LNCAP (cell line): Measurements from ENCODE around the gene SCLY.

Source experiments
- CTCF ChIP-seq: fragments of 450-650 bp; IDR thresholded peaks from 2 replicates; pipeline ENCODE4 v1.5.1; 2017; ENCODE audit warnings: mild to moderate bottlenecking

SCLY gene

DNA sequence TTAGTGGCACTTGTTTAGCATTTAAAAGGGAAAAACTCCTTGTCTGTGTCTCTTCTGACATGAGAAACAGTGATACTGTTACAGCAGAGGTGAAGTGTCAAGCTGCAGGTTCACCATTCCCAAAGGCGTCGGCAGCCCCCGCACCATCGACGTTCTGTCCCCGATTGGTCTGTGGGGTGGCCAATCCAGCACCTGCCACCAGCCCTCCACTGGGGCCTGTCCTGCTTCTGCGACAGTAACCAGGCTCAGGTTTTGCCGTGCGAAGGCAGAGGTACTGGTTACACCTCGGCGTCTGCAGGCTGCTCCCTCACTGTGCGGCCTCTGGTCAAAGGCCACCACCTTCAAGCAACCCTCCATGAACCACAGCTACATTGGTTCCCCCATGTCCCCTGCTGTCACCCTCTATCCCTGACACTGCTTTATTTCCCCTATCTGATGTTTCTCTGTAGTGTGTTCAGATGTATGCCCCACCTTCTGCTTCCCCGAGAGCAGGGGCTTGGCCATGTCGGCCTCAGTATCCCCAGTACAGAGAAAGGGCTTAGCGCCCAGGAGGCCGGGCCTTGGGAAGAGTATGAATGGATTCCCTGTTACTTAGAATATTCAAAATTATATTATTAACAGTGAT lies 30.7 kb downstream of the SCLY start:
- TF ChIP-seq CTCF, result no peak

DNA sequence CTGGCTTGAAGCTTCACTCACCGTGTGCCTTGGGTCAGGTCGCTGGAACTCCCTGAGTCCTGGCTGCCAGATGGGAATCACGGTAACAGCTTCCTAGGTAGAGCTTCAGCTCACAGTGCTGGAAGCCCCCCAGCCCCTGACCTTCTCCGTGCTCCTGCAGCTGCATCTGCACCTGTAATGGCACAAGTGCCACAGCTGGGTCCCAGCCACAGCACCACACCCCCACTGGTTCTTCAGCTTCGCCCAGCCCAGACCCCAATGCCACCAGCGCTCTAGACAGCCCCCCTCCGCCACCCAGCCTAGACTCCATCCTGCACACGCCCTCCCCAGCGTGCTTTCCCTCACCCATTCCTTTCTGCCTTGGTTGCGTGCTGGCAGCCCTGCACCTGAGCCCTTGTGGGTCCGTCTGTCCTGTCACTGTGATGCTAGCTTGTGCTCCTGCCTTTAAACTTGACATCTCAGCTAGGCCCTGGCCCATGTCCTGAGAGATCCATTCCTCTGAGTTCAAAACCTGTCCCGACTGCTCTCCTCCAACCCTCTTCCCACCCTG lies 31.8 kb downstream of the SCLY start:
- TF ChIP-seq CTCF, result no peak

- no peak for TF ChIP-seq CTCF
Observed at GRCh38 chr2:238093181-238094140, 32.7 kb downstream of the SCLY start.

DNA sequence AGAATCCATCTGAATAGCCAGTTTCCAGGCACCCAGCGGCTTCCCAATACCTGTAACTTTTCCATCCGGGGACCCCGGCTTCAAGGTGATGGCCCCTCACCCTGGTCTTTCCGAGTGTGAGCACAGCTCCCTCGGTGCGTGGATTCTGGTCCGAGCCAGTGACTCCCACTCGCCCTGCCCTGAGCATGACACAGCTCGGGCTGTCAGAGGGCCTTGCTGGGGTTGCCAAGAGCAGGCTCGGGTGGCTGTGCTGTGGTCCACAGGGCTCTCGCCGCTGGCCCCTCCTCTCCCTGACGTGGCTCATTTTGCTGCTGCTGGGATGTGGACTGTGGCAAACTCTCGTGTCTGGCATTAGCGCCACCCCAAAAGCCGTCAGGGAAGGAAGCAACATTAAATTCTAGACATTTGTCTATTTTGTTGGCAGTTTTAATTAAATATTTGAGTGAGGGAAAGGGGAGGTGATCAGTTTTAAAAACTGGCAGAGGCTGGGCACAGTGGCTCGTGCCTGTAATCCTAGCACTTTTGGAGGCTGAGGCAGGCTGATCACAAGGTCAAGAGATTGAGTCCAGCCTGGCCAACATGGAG lies 33.7 kb downstream of the SCLY start:
- no peak for TF ChIP-seq CTCF

DNA sequence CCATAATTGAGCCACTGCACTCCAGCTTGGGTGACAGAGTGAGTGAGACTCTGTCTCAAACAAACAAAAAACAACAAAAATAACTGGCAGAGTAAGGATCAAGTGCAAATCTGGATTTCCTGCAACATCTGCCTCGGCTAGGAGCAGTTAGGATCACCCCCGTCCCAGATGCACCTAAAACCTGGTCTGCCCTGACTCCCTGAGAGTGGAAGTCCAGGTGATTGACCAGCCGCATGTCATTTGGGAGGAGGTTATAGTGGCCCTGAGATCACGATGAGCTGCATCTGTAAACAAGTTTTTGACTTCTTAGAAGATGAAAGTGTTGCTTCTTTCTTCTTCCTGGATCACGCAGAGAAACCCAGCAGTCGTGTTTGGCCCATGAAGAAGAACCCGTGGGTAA lies 34.3 kb downstream of the SCLY start:
- TF ChIP-seq CTCF, result no peak

DNA sequence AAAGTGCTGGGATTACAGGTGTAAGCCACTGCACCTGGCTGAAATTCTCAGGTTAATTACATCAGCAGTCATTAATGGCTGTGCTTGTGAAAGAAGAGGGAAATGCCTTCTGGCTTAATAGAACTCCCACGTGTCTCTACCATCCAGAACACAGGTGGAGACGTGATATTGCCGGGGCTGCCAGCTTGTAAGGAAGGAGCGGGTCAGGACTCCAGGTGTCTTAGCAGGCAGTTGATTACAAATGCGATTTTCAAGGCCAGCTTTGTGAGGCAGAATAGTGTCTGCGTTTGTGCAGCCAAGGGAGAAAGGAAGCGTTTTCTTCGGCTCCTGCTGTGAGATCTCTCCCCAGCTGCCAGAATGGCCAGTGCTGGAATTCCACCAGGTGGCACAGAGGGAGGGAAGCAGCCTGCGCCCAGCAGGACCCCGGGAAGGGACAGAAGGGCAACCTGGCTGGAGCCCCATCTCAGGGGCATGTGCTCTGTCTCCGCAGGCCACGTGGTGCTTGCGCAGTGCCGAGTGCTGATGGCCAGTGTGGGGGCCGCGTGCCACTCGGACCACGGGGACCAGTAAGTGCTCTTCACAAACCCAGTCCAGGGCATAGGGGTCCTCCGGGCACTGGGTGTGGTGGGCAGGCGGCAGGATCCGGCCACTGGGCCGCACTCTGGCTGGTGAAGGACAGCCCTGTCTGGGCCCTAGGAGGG lies 35.7 kb downstream of the SCLY start:
- TF ChIP-seq CTCF, result no peak
